HG02840 (cell line): ENCODE data around the gene DMKN.
"Not testable (repeated sequence)": the region's sequence is repeated elsewhere in the genome, so short reads cannot be mapped to it uniquely, and the experiment has no call there.

Source experiments
- ATAC-seq: cut with Tn5 transposase; IDR thresholded peaks from one replicate; pipeline ENCODE4 v1.9.1; 2021; ENCODE audit warnings: mild to moderate bottlenecking, moderate library complexity, moderate number of reproducible peaks; ENCODE audit not compliant: unreplicated experiment, low FRiP score

The DMKN gene

GRCh38 chr19:35470128-35470527 lies 43.3 kb downstream of the DMKN start:
- ATAC-seq: no peak

DNA sequence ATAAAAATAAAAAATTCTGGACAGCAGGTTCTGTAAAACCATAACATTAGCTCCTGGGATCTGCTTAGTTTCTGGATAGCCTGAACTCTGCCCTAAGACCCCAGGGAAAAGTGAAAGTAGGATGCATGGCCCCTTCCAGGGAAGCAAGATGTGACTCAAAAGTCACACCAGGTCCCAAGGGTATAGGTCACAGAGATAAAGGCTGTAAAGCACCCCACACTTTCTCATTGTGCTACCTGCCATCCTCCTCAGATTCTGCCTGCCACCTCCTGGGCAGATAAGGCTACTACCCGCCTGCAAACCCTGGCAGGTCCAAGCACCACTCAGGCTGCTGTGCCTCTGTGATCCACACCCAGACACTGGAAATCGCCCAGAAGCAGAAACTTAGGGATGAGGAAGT lies 44.8 kb downstream of the DMKN start:
- no peak for ATAC-seq

DNA sequence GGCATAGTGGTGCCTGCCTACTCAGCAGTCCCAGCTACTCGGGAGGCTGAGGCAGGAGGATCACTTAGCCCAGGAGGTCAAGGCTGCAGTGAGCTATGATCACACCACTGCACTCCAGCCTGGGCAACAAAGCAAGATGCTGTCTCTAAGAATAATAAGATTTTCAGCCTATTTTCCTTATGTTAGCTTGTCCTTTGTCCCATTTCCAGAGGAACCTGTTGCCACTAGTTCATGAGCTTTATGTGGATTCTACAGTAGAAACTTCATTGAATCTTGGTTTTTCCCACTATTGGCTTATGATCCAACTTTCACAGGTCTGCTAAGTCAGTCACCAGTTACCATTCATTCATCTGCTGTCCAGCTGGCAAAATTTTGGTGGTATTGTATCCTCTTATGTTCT lies 47.2 kb downstream of the DMKN start:
- no peak for ATAC-seq

- ATAC-seq: not testable (repeated sequence)
Observed at GRCh38 chr19:35462956-35463355, 50.5 kb downstream of the DMKN start.

DNA sequence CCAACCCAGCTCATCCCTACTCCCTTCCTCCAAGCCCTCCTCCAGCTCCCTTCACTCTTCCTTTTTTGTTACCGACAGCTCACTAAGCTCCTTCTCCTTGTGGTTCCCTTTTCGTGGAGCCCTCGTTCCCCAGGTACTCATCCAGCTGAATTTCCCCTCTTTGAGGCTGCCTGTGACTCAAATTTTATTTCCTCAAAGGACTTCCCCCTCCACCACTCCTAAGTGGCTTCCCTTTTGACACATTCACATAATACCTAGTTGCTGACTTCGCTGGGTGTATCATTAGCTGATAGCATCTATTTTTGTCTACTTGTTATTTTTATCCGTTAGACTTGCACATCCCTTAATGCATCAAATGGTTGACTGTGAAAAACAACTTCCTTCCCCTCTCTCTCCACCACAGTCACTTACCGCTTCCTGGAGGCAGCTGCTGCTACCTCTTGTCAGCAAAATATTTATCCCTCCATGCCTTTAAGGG lies 50.9 kb downstream of the DMKN start:
- peak; percentile 63 for ATAC-seq

GRCh38 chr19:35461788-35462187 lies 51.7 kb downstream of the DMKN start:
- not testable (repeated sequence) for ATAC-seq

DNA sequence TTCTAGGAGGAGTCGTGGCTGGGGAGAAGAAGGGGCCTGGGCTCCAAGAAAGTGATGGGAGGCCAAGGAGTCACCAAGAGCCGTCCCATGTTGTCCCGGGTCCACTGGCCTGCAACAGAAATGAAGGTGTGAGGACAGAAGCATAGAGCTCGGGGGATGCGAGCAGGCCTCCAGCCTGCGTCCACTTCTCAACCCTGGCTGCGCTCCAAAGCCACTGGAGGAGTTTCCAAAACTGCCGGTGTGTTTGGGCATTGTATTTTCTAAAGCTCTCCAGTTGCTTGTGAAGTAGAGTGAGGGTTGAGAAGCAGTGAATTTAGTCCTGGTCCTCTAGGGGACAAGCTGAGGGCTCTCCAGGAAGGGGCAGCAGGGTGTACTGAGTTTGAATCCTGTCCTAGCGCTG lies 52.4 kb downstream of the DMKN start:
- ATAC-seq: no peak

GRCh38 chr19:35460608-35461007 lies 52.8 kb downstream of the DMKN start:
- no peak for ATAC-seq

DNA sequence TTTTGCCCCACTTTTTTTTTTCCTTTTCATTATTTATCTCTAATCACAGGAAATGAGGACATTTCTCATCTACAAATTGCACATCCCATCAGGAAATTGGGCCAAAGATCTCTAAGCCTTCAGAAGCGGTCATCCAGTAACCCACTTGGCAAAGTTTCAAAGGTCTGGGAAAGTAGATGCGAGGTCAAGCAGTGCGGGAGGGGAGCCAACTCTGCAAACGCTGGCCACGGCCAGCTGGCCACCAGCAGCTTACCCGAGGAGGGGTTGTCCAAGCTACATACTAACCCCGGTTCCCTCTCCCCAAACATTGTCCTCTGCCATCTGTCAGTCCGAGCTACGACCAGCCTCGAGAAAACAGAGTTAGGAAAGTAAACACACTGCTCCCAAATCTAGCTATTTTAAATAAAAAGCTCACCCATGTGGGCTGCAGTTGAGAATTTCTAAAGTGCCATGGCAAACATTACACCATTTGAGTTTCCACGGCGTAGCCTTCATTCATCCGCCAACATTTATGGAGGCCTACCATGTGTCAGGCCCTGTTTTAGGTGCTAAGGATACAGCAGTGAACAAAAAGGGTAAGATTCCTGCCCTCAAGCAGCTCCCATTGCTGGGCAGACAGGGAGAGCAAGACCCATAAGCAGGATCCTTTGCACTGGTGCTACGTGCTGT lies 53.9 kb downstream of the DMKN start:
- ATAC-seq: no peak

DNA sequence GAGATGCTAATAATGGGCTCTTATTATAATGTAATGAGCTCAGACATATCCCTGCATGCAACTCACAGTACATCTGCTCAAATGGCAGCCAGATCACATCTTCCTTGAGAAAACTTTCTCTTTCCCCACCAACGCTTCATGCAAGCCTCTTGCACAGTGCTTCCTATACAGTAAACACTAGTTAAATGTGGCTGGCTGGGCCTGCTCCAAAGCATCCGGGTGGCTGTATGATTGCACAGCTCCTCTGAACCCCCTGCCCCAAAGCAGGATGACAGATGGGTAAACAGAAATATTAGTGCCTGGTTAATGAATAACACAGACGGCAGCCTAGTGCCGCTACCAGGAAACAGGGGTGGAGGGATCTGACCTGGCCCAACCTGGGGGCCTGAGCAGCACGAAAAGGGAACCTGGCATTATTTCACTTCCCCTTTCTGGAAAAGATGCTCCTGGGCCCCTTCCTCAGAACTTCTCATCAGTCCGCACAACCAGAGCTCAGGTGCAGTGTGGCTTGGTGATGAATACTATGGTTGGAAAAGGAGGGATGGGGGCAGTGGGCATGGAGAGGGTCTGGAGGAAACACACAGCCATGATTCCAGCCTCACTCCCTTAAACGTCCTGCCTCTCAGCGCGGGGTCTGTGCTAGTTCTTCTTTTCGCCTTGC lies 54.6 kb downstream of the DMKN start:
- ATAC-seq: peak; percentile 41

GRCh38 chr19:35458192-35458591 lies 55.3 kb downstream of the DMKN start:
- ATAC-seq: no peak

- ATAC-seq: no peak
Observed at GRCh38 chr19:35457173-35457572, 56.3 kb downstream of the DMKN start.

GRCh38 chr19:35455616-35456201 lies 57.7 kb downstream of the DMKN start:
- no peak for ATAC-seq

GRCh38 chr19:35454663-35455062 lies 58.8 kb downstream of the DMKN start:
- no peak for ATAC-seq

GRCh38 chr19:35451338-35452096 lies 61.9 kb downstream of the DMKN start:
- ATAC-seq: no peak

GRCh38 chr19:35449359-35450043 lies 63.9 kb downstream of the DMKN start:
- no peak for ATAC-seq

GRCh38 chr19:35447606-35448469 lies 65.6 kb downstream of the DMKN start, which contains the start of gene FFAR2:
TSS of gene FFAR2 (plus strand) at chr19:35448257. CDS start at chr19:35449715, 1,458 bp downstream.
- no peak for ATAC-seq
